Measurements from ENCODE around the gene RBM47.

Gene RBM47

GRCh38 chr4:40544221-40544620, 85.4 kb downstream of the RBM47 start:
- TF ChIP-seq CTCF (IDR thresholded peaks at IDR 0.05; ENCODE audit: low read depth, low read length, missing control alignments), result no peak
- DNase-seq (ENCODE audit: low read depth), result no peak
- in situ Hi-C loops (cut with HindIII; ENCODE audit: low sequenced_read_pairs), result no loop called here
- no peak overlapping the region for H3K4me3 ChIP-seq (ENCODE audit: low read depth, low read length)

- DNase-seq (ENCODE audit: low read depth), result no peak
- in situ Hi-C loops (cut with HindIII; ENCODE audit: low sequenced_read_pairs), result no loop called here
- no peak overlapping the region for H3K4me3 ChIP-seq (ENCODE audit: low read depth, low read length)
- no peak for TF ChIP-seq CTCF (IDR thresholded peaks at IDR 0.05; ENCODE audit: low read depth, low read length, missing control alignments)
These were observed 88.9 kb downstream of the RBM47 start for GRCh38 chr4:40540800-40541199.

GRCh38 chr4:40536032-40536431, 93.6 kb downstream of the RBM47 start:
- H3K4me3 ChIP-seq (ENCODE audit: low read depth, low read length), result no peak overlapping the region
- no peak for DNase-seq (ENCODE audit: low read depth)
- in situ Hi-C loops (cut with HindIII; ENCODE audit: low sequenced_read_pairs), result no loop called here

GRCh38 chr4:40531636-40532023, 98.0 kb downstream of the RBM47 start:
- TF ChIP-seq CTCF (IDR thresholded peaks at IDR 0.05; ENCODE audit: low read depth, low read length, missing control alignments), result no peak
- no peak for DNase-seq (ENCODE audit: low read depth)
- H3K4me3 ChIP-seq (ENCODE audit: low read depth, low read length), result no peak overlapping the region
- in situ Hi-C loops (cut with HindIII; ENCODE audit: low sequenced_read_pairs), result no loop called here

More at GRCh38 chr4:40536032-40536431, 93.6 kb downstream of the RBM47 start:
- TF ChIP-seq CTCF (IDR thresholded peaks at IDR 0.05; ENCODE audit: low read depth, low read length, missing control alignments), result no peak

GRCh38 chr4:40530961-40531635, 98.6 kb downstream of the RBM47 start:
- no peak for DNase-seq (ENCODE audit: low read depth)
- H3K4me3 ChIP-seq (ENCODE audit: low read depth, low read length), result no peak overlapping the region
- in situ Hi-C loops (cut with HindIII; ENCODE audit: low sequenced_read_pairs), result no loop called here
- no peak for TF ChIP-seq CTCF (IDR thresholded peaks at IDR 0.05; ENCODE audit: low read depth, low read length, missing control alignments)

GRCh38 chr4:40526741-40527140, 102.9 kb downstream of the RBM47 start:
- H3K4me3 ChIP-seq (ENCODE audit: low read depth, low read length), result no peak overlapping the region
- no peak for TF ChIP-seq CTCF (IDR thresholded peaks at IDR 0.05; ENCODE audit: low read depth, low read length, missing control alignments)
- DNase-seq (ENCODE audit: low read depth), result no peak
- in situ Hi-C loops (cut with HindIII; ENCODE audit: low sequenced_read_pairs), result no loop called here

Data from astrocyte of the cerebellum (primary cell).